ENCODE data around the gene INPP5A.

GRCh38 chr10:132528064-132528691 is 9.4 kb upstream of the INPP5A start:
- no peak for TF ChIP-seq CTCF (IDR thresholded peaks at IDR 0.05 in 2 of 3, conservative IDR thresholded peaks at IDR 0.05 in 1 of 3; ENCODE audit: control insufficient read depth in 2 of 3, extremely low read depth in 1 of 3, insufficient read depth in 1 of 3, low read depth in 3 of 3, low read length in 3 of 3)
- no peak for TF ChIP-seq TAF1 (IDR thresholded peaks at IDR 0.05; ENCODE audit: borderline replicate concordance, low read depth, low read length)
- TF ChIP-seq RB1 (IDR thresholded peaks at IDR 0.05; ENCODE audit: borderline replicate concordance) = no peak
- TF ChIP-seq ZNF274 (IDR thresholded peaks at IDR 0.05; ENCODE audit: insufficient read depth, insufficient read length) = no peak
- TF ChIP-seq JUND (IDR thresholded peaks at IDR 0.05; ENCODE audit: low read depth, low read length) = no peak
- TF ChIP-seq JUNB (IDR thresholded peaks at IDR 0.05) = no peak
- no peak for TF ChIP-seq BHLHE40 (IDR thresholded peaks at IDR 0.05; ENCODE audit: borderline replicate concordance in 1 of 2, low read depth in 2 of 2, low read length in 1 of 2)
- TF ChIP-seq, protein P1, sequence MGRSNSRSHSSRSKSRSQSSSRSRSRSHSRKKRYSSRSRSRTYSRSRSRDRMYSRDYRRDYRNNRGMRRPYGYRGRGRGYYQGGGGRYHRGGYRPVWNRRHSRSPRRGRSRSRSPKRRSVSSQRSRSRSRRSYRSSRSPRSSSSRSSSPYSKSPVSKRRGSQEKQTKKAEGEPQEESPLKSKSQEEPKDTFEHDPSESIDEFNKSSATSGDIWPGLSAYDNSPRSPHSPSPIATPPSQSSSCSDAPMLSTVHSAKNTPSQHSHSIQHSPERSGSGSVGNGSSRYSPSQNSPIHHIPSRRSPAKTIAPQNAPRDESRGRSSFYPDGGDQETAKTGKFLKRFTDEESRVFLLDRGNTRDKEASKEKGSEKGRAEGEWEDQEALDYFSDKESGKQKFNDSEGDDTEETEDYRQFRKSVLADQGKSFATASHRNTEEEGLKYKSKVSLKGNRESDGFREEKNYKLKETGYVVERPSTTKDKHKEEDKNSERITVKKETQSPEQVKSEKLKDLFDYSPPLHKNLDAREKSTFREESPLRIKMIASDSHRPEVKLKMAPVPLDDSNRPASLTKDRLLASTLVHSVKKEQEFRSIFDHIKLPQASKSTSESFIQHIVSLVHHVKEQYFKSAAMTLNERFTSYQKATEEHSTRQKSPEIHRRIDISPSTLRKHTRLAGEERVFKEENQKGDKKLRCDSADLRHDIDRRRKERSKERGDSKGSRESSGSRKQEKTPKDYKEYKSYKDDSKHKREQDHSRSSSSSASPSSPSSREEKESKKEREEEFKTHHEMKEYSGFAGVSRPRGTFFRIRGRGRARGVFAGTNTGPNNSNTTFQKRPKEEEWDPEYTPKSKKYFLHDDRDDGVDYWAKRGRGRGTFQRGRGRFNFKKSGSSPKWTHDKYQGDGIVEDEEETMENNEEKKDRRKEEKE (IDR thresholded peaks at IDR 0.05) = no peak
- TF ChIP-seq CBX3 (IDR thresholded peaks at IDR 0.05; ENCODE audit: borderline replicate concordance, low read depth) = no peak

All from GM12878 (cell line).